NCI-H2196 treated with DMSO at 0.1 percent for 48 hours (cell line): ENCODE results near the gene SLAMF6.

ENCODE experiments used
- DNase-seq: peaks from one replicate; lab custom pipeline; 2025; ENCODE audit not compliant: unreplicated experiment; lab: John Stamatoyannopoulos, UW

The SLAMF6 gene

GRCh38 chr1:160472112-160472511, 50.9 kb downstream of the SLAMF6 start:
- DNase-seq = no peak

- no peak for DNase-seq
These were observed 51.8 kb downstream of the SLAMF6 start for GRCh38 chr1:160471253-160471652.

GRCh38 chr1:160467576-160467975, 55.5 kb downstream of the SLAMF6 start:
- no peak for DNase-seq

GRCh38 chr1:160466961-160467360, 56.1 kb downstream of the SLAMF6 start:
- DNase-seq = no peak

- no peak for DNase-seq
These were observed 57.9 kb downstream of the SLAMF6 start for GRCh38 chr1:160465123-160465522.

GRCh38 chr1:160460683-160461287, 62.3 kb downstream of the SLAMF6 start:
- no peak for DNase-seq

GRCh38 chr1:160460214-160460642, 62.8 kb downstream of the SLAMF6 start:
- DNase-seq = no peak

GRCh38 chr1:160459687-160460086, 63.4 kb downstream of the SLAMF6 start:
- no peak for DNase-seq

- no peak for DNase-seq
These were observed 64.0 kb downstream of the SLAMF6 start for GRCh38 chr1:160459056-160459455.

GRCh38 chr1:160455153-160455517, 67.9 kb downstream of the SLAMF6 start:
- DNase-seq = no peak

- no peak for DNase-seq
These were observed 68.5 kb downstream of the SLAMF6 start for GRCh38 chr1:160454371-160455152.

- no peak for DNase-seq
These were observed 69.6 kb downstream of the SLAMF6 start for GRCh38 chr1:160453443-160453842.

GRCh38 chr1:160451859-160452232, 71.2 kb downstream of the SLAMF6 start:
- no peak for DNase-seq

GRCh38 chr1:160451119-160451858, 71.8 kb downstream of the SLAMF6 start:
- no peak for DNase-seq

GRCh38 chr1:160449494-160449893, 73.6 kb downstream of the SLAMF6 start:
- DNase-seq = no peak

- no peak for DNase-seq
These were observed 76.0 kb downstream of the SLAMF6 start for GRCh38 chr1:160446945-160447600.

- no peak for DNase-seq
These were observed 83.3 kb downstream of the SLAMF6 start for GRCh38 chr1:160439718-160440117.

- no peak for DNase-seq
These were observed 84.1 kb downstream of the SLAMF6 start for GRCh38 chr1:160438935-160439334.

GRCh38 chr1:160438317-160438918, 84.6 kb downstream of the SLAMF6 start:
- no peak for DNase-seq

GRCh38 chr1:160437432-160438316, 85.4 kb downstream of the SLAMF6 start:
- DNase-seq = no peak
